ENCODE measurements around the gene VTA1. TPM values are rescaled to one million over a fixed set of nuclear protein-coding genes. Genes with fewer than 3 reads are reported as not detected.
"Not testable (repeated sequence)": the region's sequence is repeated elsewhere in the genome, so short reads cannot be mapped to it uniquely, and the experiment has no call there.

Gene VTA1
- polyA plus RNA-seq, 4 donors, result 65.0 to 84.4 (median 75.0) TPM

DNA sequence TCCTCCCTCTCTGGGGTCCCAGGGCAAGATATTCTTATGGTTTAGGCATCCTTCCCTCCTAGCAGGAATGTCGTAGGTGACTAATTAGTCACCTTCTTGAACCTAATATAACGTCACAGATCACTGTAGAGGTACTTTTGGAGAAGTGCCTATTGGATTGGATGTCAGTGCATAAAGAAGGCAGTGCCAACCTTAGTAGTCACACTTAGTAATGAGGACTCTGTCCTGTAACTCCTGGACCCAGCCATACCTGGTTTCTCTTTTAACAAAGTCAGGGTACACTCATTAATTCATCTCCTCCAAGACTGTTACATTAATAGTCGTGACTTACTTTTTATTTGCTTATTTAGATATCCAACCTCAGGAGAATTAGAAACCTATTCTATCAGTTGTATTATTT, 20.0 kb downstream of the VTA1 start:
- DNase-seq (ENCODE audit: low read depth in 4 of 4, low spot score in 2 of 4), result no peak

DNA sequence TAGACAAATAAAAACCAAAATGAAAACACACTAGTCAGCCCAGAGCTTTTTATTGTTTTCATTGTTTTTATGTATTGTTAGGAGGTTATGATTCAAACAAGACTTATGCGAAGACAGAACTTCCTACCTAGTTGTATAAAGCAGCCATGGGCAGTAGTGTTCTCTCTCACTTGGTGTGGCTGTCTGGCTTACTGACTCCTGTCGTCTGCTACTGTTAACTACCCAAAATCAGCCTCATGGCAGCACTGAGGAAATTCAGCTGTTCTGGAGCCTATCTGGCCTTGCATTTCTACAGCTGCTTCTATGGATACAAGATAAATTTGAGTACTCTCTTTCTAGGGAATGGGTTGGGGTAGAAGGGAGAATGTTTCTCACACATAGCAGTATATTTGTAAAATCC, 20.4 kb downstream of the VTA1 start:
- no peak for DNase-seq (ENCODE audit: low read depth in 4 of 4, low spot score in 2 of 4)

- DNase-seq (ENCODE audit: low read depth in 4 of 4, low spot score in 2 of 4), result no peak
Measured at GRCh38 chr6:142171351-142171750, 24.3 kb downstream of the VTA1 start.

- no peak for DNase-seq (ENCODE audit: low read depth in 4 of 4, low spot score in 2 of 4)
Measured at GRCh38 chr6:142172758-142173157, 25.7 kb downstream of the VTA1 start.

GRCh38 chr6:142173980-142174379, 26.9 kb downstream of the VTA1 start:
- no peak for DNase-seq (ENCODE audit: low read depth in 4 of 4, low spot score in 2 of 4)

DNA sequence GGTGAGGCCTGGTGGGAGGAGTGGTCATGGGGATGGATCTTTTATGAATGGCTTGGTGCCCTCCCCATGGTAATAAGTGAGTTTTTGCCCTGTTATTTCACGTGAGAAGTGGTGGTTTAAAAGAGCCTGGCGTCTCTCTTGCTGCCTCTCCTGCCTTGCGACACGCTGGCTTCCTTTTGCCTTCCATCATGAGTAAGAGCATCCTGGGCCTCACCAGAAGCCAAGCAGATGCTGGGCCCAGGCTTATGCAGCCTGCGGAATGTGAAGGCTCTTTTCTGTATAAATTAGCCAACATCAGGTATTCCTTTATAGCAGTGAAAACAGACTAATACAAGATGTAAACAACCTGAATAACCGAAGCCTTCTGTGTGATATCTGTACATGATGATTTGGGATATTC, 27.6 kb downstream of the VTA1 start:
- no peak for DNase-seq (ENCODE audit: low read depth in 4 of 4, low spot score in 2 of 4)

DNA sequence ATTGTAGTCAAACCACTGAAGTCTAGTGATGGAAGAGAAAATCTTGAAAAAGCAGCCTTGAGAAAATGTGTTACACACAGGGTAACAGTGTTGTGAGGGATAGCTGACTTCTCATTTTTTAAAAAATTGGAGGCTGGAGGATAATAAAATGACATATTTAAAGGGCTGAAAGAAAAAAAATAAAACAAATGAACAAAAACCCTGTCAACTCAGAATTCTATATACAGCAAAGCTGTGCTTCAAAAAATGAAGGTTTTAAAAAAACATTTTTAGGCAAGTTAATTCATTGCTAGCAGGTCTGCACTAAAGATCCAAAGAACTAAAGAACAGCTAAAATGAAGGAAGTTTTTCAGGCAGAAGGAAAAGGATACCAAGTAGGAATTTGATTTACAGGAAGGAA, 31.1 kb downstream of the VTA1 start:
- DNase-seq (ENCODE audit: low read depth in 4 of 4, low spot score in 2 of 4), result no peak

DNA sequence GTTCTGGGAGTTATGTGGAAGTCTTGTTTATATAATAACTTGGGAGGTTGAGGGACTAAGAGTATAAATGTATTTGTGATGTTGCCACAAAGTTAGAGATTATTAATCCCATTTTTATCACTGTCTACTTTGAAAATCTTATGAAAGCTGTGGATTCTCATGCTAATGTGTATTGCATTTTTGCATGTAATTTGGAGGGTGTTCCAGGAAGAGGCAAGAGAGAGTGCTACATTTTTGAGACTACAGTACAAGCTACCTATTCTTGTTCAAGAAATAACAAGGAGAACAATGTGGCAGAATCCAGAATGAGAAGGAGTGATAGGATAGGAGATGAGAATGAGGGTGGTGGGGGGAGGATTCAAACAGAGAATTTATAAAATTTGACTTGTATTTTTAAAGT, 34.9 kb downstream of the VTA1 start:
- DNase-seq (ENCODE audit: low read depth in 4 of 4, low spot score in 2 of 4), result no peak

- no peak for DNase-seq (ENCODE audit: low read depth in 4 of 4, low spot score in 2 of 4)
Measured at GRCh38 chr6:142183351-142183750, 36.3 kb downstream of the VTA1 start.

GRCh38 chr6:142184307-142184706, 37.2 kb downstream of the VTA1 start:
- no peak for DNase-seq (ENCODE audit: low read depth in 4 of 4, low spot score in 2 of 4)

DNA sequence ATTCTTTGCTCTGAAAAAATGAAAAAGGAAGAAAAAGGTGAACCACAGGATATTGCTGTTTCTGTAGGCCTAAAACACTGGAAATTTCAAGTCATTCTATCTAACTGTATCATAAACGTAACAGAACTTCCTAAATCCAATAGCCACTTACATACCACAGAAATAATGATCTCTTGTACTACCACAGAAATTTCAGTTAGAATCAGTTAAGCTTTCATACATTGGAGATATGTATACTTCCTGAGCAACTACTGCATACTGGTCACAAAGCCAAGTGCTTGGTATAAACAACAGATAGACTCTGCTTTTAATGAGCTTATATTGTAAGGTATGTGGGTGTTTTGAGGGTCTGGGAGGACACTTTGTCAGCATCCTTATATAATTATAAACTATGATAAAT, 38.6 kb downstream of the VTA1 start:
- DNase-seq (ENCODE audit: low read depth in 4 of 4, low spot score in 2 of 4), result no peak

DNA sequence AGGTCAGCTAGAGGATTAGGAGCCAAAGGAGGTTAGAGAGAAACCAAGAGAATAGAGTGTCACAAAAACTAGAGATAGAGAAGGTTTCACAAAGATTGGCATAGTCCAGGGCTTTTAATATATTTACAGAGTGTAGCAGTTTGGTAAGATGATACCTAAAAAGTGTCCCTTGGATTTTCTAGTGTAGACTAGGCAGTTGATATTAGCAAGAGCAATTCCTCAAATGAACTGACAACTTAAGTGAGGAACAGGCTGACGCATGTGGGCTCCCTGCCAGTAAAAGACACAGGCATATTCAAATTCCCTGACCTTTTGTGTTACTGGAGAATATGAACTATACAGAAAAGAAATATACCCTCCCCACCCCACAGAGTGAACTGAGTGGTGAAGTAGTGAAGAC, 40.1 kb downstream of the VTA1 start:
- DNase-seq (ENCODE audit: low read depth in 4 of 4, low spot score in 2 of 4), result no peak

DNA sequence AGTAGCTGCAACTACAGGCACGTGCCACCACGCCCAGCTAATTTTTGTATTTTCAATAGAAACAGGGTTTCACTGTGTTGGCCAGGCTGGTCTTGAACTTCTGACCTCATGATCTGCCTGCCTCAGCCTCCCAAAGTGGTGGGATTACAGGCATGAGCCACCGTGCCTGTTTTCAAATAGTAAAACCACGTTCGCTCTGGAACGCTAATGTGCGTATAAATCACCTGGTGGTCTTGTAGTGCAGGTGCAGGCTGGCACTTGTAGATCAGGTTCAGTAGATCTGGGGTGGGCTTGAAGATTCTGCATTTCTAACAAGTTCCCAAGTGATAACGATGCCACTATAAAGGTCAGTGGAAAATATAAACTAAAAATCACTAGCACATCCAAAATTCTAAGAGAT, 41.3 kb downstream of the VTA1 start:
- not testable (repeated sequence) for DNase-seq (ENCODE audit: low read depth in 4 of 4, low spot score in 2 of 4)

- DNase-seq (ENCODE audit: low read depth in 4 of 4, low spot score in 2 of 4), result no peak
Measured at GRCh38 chr6:142189057-142189456, 42.0 kb downstream of the VTA1 start.

GRCh38 chr6:142192343-142192742, 45.3 kb downstream of the VTA1 start:
- no peak for DNase-seq (ENCODE audit: low read depth in 4 of 4, low spot score in 2 of 4)

DNA sequence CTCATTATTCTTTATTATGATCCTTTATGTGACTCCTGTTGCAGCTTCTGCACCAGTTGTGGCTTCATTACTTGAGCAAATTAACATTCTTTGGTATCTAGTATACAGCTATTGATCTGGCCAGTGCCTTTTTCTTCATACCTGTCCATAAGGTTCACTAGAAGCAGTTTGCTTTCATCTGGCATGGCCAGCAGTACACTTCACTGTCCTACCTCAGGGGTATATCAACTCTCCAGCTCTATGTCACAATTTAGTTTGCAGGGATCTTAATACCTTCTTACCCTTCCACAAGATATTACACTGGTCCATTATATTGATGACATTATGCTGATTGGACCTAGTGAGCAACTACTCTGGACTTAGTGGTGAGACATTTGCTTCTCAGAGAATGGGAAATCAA, 46.6 kb downstream of the VTA1 start:
- no peak for DNase-seq (ENCODE audit: low read depth in 4 of 4, low spot score in 2 of 4)

- DNase-seq (ENCODE audit: low read depth in 4 of 4, low spot score in 2 of 4), result no peak
Measured at GRCh38 chr6:142195862-142196541, 48.9 kb downstream of the VTA1 start.

DNA sequence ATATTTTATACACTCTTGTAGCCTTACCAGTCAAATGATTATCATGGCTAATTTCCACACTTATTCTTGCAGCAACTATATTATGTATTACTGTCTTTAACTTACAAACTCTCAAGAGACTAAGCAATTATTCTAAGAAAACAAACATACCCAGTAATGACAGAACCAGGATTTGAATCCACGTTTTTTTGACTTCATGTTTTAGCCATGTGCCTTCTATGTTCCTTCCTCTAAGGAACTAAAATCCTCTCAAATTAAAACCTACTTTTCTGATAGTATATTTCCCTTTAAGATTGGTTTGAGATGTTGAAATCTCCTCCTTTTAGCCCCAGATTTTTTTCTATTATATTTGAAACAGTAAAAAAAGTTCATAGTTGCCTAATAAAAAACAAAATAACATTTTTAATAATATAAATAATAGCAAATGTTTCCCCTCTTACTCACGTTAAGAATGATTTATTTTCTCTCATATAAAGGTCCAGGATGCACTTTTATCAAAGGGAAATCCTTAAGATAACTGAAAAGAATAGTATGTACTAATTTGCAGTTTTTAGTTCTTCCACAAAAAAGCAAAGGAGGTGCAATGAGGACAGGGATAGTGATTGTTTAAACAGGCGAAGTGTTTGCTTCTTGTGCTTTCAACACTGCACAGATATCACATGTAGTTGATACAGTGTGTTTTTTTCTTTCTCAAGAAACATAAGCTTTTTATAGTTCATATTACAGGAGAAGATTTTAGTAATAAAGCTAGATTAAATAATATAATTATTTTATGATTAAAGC, 54.0 kb downstream of the VTA1 start:
- DNase-seq (ENCODE audit: low read depth in 4 of 4, low spot score in 2 of 4), result no peak

- DNase-seq (ENCODE audit: low read depth in 4 of 4, low spot score in 2 of 4), result no peak
Measured at GRCh38 chr6:142207265-142207877, 60.3 kb downstream of the VTA1 start.

DNA sequence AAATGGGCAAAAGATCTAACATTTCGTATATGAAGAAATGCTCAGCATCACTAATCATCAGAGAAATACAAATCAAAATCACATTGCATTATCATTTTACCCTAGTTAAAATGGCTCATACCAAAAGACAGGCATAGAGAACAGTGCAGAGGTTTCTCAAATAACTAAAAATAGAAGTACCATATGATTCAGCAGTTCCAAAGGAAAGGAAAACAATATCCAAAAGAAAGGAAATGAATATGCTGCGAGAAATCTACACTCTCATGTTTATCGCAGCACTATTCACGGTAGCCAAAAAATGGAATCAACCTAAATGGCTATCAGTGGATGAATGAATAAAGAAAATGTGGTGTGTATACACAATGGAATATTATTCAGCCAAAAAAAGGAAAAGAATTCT, 63.5 kb downstream of the VTA1 start:
- no peak for DNase-seq (ENCODE audit: low read depth in 4 of 4, low spot score in 2 of 4)

DNA sequence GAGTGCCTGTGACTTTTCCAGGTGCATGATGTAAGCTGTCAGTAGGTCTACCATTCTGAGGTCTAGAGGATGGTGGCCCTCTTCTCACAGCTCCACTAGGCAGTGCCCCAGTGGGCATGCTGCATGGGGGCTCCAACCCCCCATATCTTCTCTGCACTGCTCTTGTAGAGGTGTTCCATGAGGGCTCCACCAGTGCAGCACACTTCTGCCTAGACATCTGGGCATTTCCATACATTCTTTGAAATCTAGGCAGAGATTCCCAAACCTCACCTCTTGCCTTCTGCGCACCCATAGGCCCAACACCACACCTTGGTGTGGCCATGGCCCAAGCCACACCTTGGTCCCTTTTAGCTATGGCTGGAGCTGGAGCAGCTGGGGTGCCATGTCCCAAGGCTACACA, 66.3 kb downstream of the VTA1 start:
- no peak for DNase-seq (ENCODE audit: low read depth in 4 of 4, low spot score in 2 of 4)

DNA sequence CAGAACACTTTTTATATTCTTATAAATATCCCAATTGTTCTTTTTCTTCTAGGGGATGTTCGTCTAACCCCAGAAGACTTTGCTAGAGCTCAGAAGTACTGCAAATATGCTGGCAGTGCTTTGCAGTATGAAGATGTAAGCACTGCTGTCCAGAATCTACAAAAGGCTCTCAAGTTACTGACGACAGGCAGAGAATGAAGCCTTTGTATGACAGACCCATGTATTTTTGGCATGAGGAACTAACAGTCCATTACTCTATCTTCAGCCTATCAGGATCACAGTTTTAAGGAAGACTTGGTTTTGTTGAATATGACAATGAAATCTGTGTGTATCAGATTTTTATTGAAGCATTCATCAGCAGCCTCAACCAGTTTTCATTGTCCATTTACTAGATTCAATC, 71.4 kb downstream of the VTA1 start:
- no peak for DNase-seq (ENCODE audit: low read depth in 4 of 4, low spot score in 2 of 4)
